ENCODE measurements around the gene PARVB. TPM values are rescaled to one million over a fixed set of nuclear protein-coding genes. Genes with fewer than 3 reads are reported as not detected.

PARVB gene
- polyA plus RNA-seq, 1 experiment: 65.8 TPM

DNA sequence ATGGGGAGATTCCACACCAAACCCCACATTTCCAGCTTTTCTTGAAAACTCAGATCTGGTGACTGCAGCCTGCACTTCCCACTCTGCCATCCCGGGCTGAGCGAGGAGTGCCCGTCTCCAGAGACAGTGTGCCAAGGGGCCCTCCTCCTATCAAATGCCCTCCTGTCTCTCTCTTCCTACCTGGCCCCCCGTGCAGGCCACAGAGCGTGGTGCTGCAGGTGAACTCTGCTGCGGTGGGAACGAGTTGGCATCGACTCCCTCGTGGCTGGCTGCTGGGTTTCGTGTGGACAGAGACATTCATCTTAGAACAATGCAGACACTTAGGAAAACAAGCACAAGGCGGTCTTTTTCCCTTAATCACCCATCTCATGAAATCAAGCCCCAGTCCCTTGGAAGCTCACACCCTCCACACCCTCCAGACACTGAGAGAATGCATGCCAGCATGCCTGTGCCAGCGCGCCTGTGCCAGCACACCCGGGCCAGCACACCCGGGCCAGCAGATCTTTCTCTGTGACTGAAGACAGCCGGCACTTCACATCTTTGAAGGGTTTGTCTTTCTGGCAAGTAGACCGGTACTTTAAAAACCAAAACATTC is 65.0 kb downstream of the PARVB start:
- TF ChIP-seq, protein P1, sequence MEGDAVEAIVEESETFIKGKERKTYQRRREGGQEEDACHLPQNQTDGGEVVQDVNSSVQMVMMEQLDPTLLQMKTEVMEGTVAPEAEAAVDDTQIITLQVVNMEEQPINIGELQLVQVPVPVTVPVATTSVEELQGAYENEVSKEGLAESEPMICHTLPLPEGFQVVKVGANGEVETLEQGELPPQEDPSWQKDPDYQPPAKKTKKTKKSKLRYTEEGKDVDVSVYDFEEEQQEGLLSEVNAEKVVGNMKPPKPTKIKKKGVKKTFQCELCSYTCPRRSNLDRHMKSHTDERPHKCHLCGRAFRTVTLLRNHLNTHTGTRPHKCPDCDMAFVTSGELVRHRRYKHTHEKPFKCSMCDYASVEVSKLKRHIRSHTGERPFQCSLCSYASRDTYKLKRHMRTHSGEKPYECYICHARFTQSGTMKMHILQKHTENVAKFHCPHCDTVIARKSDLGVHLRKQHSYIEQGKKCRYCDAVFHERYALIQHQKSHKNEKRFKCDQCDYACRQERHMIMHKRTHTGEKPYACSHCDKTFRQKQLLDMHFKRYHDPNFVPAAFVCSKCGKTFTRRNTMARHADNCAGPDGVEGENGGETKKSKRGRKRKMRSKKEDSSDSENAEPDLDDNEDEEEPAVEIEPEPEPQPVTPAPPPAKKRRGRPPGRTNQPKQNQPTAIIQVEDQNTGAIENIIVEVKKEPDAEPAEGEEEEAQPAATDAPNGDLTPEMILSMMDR (IDR thresholded peaks at IDR 0.05; ENCODE audit: insufficient read depth, low read depth, low read length): no peak
- Histone ChIP-seq H3K4me3 (ENCODE audit: low read depth, low read length) (no peak overlapping the region), H3K36me3 (ENCODE audit: control insufficient read depth, insufficient read depth, low read length) (no peaks in the 10 kb centered on the region), H3K27me3 (ENCODE audit: control insufficient read depth, insufficient read depth, low read length) (no peaks in the 10 kb centered on the region)
- peak; percentile 26 for DNase-seq (ENCODE audit: low read depth)
- ChIA-PET CTCF (no interaction called here), POLR2A (no interaction called here)

DNA sequence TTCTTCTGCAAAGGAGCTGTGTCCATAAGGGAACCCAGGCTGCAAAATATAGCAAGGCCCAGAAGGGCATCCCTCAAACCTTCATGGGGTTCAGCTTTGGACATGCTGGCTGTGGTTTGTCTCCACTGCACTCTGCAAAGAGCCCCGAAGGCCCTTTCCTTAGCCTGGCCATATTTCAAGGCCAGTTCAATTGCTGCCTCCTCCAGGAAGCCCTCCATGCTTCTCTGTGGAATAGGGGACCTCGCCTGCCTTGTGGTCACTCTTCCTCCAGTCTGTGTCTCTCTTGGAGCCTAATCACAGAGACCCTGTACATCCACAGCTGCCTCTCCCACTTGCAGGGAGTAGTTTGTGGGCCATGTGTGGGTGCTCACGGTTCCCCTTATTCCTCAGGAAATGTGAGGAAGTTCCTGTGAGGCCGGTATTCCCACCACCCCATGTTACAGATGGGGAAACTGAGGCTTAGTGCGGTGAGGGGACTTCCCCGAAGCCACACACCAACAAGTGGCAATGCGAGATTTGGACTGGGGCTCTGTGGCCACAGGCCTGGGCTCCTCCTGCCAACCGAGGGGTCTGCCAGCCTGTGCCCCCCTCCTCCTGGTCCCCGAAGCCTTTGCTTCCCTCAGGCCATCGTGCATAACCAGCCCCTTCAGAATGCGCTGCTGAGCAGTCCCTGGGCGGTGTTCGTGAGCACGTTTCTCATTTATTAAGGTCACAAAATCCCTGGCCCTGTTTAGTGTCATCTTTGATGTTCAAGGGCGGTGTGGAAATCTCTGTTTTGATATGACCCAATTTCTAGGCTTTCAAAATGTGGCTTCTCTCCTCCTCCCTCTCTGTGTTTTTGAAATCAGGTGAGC is 65.8 kb downstream of the PARVB start:
- Histone ChIP-seq H3K27me3 (ENCODE audit: control insufficient read depth, insufficient read depth, low read length) (no peaks in the 10 kb centered on the region), H3K36me3 (ENCODE audit: control insufficient read depth, insufficient read depth, low read length) (no peaks in the 10 kb centered on the region; the same call in 1 of the 2 replicates), H3K4me3 (ENCODE audit: low read depth, low read length) (no peak overlapping the region)
- TF ChIP-seq, protein P1 (IDR thresholded peaks at IDR 0.05; ENCODE audit: insufficient read depth, low read depth, low read length): no peak
- DNase-seq (ENCODE audit: low read depth): no peak
- POLR2A ChIA-PET: no interaction called here
- CTCF ChIA-PET: no interaction called here

DNA sequence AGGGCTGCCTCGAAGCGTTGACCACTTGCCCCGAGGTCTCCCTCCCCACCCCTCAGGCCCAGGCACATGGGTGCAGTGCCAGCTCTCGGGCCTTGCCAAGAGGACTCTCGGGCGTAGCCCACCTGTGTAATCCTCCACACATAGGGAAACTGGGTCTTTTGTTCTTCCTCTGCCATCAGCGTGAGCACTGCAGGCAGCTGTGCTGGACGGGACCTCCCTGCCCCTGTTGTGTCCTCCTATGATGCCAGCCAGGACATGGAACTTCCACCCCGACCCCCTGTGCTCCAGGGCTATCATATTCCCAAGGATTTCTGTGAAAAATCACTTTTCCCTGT is 66.4 kb downstream of the PARVB start:
- CTCF ChIA-PET: no interaction called here
- H3K4me3 ChIP-seq (ENCODE audit: low read depth, low read length): no peak overlapping the region
- no peak for DNase-seq (ENCODE audit: low read depth)
- H3K27me3 ChIP-seq (ENCODE audit: control insufficient read depth, insufficient read depth, low read length): no peaks in the 10 kb centered on the region
- POLR2A ChIA-PET: no interaction called here
- H3K36me3 ChIP-seq (ENCODE audit: control insufficient read depth, insufficient read depth, low read length): no peaks in the 10 kb centered on the region; the same call in 1 of the 2 replicates
- TF ChIP-seq, protein P1 (IDR thresholded peaks at IDR 0.05; ENCODE audit: insufficient read depth, low read depth, low read length): no peak

DNA sequence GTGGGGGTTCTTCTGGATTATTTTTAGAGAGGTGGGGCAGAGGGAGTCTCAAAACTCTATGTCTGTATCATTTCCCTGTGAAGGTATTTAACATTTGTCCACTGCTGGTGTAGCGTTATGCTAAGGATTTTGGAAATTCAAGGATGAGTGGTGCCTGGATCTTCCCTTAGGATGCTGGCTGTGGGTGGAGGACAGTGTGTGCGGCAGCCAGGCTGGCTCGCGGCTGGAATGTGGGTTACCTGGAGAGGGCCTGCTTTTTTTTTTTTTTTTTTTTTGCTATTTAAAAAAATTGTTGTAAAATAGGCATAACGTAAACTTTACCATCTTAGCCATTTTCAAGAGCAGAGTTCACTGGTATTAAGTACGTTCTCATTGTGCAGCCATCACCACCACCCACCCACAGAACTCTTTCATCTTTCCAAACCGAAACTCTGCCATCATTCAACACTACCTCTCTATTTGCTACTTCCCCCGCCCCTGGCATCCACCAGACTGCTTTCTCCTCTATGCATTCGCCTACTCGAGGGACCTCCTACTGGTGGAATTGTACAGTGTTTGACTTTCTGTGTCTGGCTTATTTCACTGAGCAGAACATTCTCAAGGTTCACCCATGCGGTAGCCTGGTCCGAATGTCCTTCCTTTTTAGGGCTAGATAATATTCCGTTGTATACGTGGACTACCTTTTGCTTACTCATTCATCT is 67.1 kb downstream of the PARVB start:
- CTCF ChIA-PET: no interaction called here
- Histone ChIP-seq H3K36me3 (ENCODE audit: control insufficient read depth, insufficient read depth, low read length) (no peaks in the 10 kb centered on the region; the same call in 1 of the 2 replicates), H3K27me3 (ENCODE audit: control insufficient read depth, insufficient read depth, low read length) (no peaks in the 10 kb centered on the region), H3K4me3 (ENCODE audit: low read depth, low read length) (no peak overlapping the region)
- POLR2A ChIA-PET: no interaction called here
- no peak for DNase-seq (ENCODE audit: low read depth)
- TF ChIP-seq, protein P1 (IDR thresholded peaks at IDR 0.05; ENCODE audit: insufficient read depth, low read depth, low read length): 0 out of 2 replicates have a peak, but pooled peaks have one; percentile 17

DNA sequence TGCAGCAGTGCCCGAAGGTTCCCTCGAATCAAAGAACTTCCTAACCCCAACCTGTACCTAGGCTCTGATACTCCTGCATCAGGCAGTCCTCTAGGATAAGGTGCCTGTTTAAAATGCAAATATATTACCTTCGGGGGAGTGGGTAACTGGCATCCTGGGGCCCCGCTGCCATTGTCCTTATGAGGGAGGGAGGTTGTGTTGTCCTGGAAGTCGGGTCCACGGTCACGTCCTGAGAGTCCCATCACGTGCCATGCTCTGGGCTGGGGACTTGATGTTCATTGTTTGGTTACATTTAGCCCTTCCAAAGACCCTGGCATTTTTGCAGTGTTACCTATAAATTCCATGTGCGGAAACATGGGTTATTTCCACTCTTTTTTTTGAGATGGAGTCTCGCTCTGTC is 67.6 kb downstream of the PARVB start:
- Histone ChIP-seq H3K4me3 (ENCODE audit: low read depth, low read length) (no peak overlapping the region), H3K27me3 (ENCODE audit: control insufficient read depth, insufficient read depth, low read length) (no peaks in the 10 kb centered on the region), H3K36me3 (ENCODE audit: control insufficient read depth, insufficient read depth, low read length) (no peaks in the 10 kb centered on the region; the same call in 1 of the 2 replicates)
- DNase-seq (ENCODE audit: low read depth): no peak
- ChIA-PET POLR2A (no interaction called here), CTCF (interaction anchor here (1.3 kb wide), 1 partner anchor 10 kb away, joined by 4 read pairs; no protein-coding TSS in a partner anchor)
- TF ChIP-seq, protein P1 (IDR thresholded peaks at IDR 0.05; ENCODE audit: insufficient read depth, low read depth, low read length): no peak

Data from BJ (cell line).